Neural progenitor cell (in vitro differentiated cells): ENCODE data around the gene TEPSIN.

Experiments used
- EZH2 ChIP-seq: fragments of 200-600 bp; sonication (generic); IDR thresholded peaks from 2 replicates; pipeline ENCODE4 v1.6.1; 2017; ENCODE audit warnings: antibody characterized with exemption, mild to moderate bottlenecking, moderate library complexity
- TF ChIP-seq, protein P1 (sequence below): fragments of 200-600 bp; sonication (generic); IDR thresholded peaks from 2 replicates; pipeline ENCODE4 v1.5.1; 2017; ENCODE audit warnings: antibody characterized with exemption, mild to moderate bottlenecking

DNA sequence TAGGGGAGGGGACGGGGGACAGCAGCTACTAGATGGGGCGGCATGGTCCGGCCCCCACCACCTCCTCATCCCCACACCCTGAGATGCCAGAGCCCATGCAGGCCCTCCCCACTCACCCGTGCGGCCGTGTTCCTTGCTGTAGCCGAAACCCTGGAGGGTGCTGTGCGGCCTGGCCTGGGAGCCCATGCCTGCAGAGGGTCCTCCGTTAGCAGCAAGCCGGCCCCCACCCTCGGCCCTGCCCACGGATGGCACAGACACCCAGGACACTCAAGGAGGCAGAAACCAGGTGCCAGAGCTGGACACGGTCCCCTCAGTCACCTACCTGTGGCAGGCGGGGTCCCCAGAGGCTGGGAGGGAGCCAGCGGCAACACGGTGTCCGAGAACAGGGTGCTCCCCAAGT lies 5.5 kb downstream of the TEPSIN start:
- TF ChIP-seq, protein P1, sequence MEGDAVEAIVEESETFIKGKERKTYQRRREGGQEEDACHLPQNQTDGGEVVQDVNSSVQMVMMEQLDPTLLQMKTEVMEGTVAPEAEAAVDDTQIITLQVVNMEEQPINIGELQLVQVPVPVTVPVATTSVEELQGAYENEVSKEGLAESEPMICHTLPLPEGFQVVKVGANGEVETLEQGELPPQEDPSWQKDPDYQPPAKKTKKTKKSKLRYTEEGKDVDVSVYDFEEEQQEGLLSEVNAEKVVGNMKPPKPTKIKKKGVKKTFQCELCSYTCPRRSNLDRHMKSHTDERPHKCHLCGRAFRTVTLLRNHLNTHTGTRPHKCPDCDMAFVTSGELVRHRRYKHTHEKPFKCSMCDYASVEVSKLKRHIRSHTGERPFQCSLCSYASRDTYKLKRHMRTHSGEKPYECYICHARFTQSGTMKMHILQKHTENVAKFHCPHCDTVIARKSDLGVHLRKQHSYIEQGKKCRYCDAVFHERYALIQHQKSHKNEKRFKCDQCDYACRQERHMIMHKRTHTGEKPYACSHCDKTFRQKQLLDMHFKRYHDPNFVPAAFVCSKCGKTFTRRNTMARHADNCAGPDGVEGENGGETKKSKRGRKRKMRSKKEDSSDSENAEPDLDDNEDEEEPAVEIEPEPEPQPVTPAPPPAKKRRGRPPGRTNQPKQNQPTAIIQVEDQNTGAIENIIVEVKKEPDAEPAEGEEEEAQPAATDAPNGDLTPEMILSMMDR, result no peak
- TF ChIP-seq EZH2, result no peak
